ENCODE results near the gene KIAA1586.

Gene KIAA1586

DNA sequence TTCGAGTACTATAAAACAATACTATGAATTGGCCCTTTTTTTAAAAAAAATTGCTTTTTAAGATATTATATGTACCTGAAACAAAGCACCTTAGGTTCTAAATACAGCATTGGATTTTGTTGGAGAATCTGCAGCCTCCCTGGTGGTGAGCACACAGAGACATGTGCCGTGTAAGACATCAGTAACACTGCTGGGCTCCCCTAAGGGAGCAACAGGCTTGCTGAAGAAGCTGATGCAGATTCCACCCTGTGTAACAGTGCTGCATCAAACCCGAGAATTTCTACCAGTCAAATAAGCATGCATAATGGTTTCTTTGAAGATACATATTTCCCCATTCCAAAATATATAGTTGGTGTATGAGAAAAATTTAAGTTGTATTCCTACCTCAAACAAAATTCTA lies 17.4 kb downstream of the KIAA1586 start:
- TF ChIP-seq TAF1 (IDR thresholded peaks at IDR 0.05; ENCODE audit: borderline replicate concordance, insufficient read depth, low read length) (no peak), POLR2AphosphoS5 (IDR thresholded peaks at IDR 0.05; ENCODE audit: low read depth, low read length) (no peak), SIN3A (IDR thresholded peaks at IDR 0.05; ENCODE audit: borderline replicate concordance, insufficient read depth, low read length) (no peak), FOXP2 (optimal IDR thresholded peaks at IDR 0.05; ENCODE audit: borderline replicate concordance, extremely low read depth, extremely low read length, insufficient read depth) (no peak)
- TF ChIP-seq, protein P1, sequence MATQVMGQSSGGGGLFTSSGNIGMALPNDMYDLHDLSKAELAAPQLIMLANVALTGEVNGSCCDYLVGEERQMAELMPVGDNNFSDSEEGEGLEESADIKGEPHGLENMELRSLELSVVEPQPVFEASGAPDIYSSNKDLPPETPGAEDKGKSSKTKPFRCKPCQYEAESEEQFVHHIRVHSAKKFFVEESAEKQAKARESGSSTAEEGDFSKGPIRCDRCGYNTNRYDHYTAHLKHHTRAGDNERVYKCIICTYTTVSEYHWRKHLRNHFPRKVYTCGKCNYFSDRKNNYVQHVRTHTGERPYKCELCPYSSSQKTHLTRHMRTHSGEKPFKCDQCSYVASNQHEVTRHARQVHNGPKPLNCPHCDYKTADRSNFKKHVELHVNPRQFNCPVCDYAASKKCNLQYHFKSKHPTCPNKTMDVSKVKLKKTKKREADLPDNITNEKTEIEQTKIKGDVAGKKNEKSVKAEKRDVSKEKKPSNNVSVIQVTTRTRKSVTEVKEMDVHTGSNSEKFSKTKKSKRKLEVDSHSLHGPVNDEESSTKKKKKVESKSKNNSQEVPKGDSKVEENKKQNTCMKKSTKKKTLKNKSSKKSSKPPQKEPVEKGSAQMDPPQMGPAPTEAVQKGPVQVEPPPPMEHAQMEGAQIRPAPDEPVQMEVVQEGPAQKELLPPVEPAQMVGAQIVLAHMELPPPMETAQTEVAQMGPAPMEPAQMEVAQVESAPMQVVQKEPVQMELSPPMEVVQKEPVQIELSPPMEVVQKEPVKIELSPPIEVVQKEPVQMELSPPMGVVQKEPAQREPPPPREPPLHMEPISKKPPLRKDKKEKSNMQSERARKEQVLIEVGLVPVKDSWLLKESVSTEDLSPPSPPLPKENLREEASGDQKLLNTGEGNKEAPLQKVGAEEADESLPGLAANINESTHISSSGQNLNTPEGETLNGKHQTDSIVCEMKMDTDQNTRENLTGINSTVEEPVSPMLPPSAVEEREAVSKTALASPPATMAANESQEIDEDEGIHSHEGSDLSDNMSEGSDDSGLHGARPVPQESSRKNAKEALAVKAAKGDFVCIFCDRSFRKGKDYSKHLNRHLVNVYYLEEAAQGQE (IDR thresholded peaks at IDR 0.05; ENCODE audit: insufficient read depth in 1 of 2, low read depth in 2 of 2, low read length in 2 of 2), result no peak

GRCh38 chr6:57064809-57065208 lies 18.3 kb downstream of the KIAA1586 start:
- TF ChIP-seq POLR2AphosphoS5 (IDR thresholded peaks at IDR 0.05; ENCODE audit: low read depth, low read length) (no peak), SIN3A (IDR thresholded peaks at IDR 0.05; ENCODE audit: borderline replicate concordance, insufficient read depth, low read length) (no peak), TAF1 (IDR thresholded peaks at IDR 0.05; ENCODE audit: borderline replicate concordance, insufficient read depth, low read length) (no peak), FOXP2 (optimal IDR thresholded peaks at IDR 0.05; ENCODE audit: borderline replicate concordance, extremely low read depth, extremely low read length, insufficient read depth) (no peak)
- TF ChIP-seq, protein P1 (IDR thresholded peaks at IDR 0.05; ENCODE audit: insufficient read depth in 1 of 2, low read depth in 2 of 2, low read length in 2 of 2), result no peak

- TF ChIP-seq, protein P1 (IDR thresholded peaks at IDR 0.05; ENCODE audit: insufficient read depth in 1 of 2, low read depth in 2 of 2, low read length in 2 of 2), result no peak
- TF ChIP-seq TAF1 (IDR thresholded peaks at IDR 0.05; ENCODE audit: borderline replicate concordance, insufficient read depth, low read length) (no peak), POLR2AphosphoS5 (IDR thresholded peaks at IDR 0.05; ENCODE audit: low read depth, low read length) (no peak)
Observed at GRCh38 chr6:57068061-57068460, 21.6 kb downstream of the KIAA1586 start.

GRCh38 chr6:57069228-57069627 lies 22.7 kb downstream of the KIAA1586 start:
- TF ChIP-seq TAF1 (IDR thresholded peaks at IDR 0.05; ENCODE audit: borderline replicate concordance, insufficient read depth, low read length) (no peak), SIN3A (IDR thresholded peaks at IDR 0.05; ENCODE audit: borderline replicate concordance, insufficient read depth, low read length) (no peak), POLR2AphosphoS5 (IDR thresholded peaks at IDR 0.05; ENCODE audit: low read depth, low read length) (no peak), FOXP2 (optimal IDR thresholded peaks at IDR 0.05; ENCODE audit: borderline replicate concordance, extremely low read depth, extremely low read length, insufficient read depth) (no peak)
- TF ChIP-seq, protein P1 (IDR thresholded peaks at IDR 0.05; ENCODE audit: insufficient read depth in 1 of 2, low read depth in 2 of 2, low read length in 2 of 2), result no peak

GRCh38 chr6:57069920-57070331 lies 23.4 kb downstream of the KIAA1586 start:
- TF ChIP-seq FOXP2 (optimal IDR thresholded peaks at IDR 0.05; ENCODE audit: borderline replicate concordance, extremely low read depth, extremely low read length, insufficient read depth) (no peak), POLR2AphosphoS5 (IDR thresholded peaks at IDR 0.05; ENCODE audit: low read depth, low read length) (no peak)
- TF ChIP-seq, protein P1 (IDR thresholded peaks at IDR 0.05; ENCODE audit: insufficient read depth in 1 of 2, low read depth in 2 of 2, low read length in 2 of 2), result no peak
